ENCODE results near the gene ROR1.
"Not testable (repeated sequence)": the region's sequence is repeated elsewhere in the genome, so short reads cannot be mapped to it uniquely, and the experiment has no call there.

ROR1 gene

GRCh38 chr1:64097859-64098258 lies 324.0 kb downstream of the ROR1 start:
- no peak for ATAC-seq

DNA sequence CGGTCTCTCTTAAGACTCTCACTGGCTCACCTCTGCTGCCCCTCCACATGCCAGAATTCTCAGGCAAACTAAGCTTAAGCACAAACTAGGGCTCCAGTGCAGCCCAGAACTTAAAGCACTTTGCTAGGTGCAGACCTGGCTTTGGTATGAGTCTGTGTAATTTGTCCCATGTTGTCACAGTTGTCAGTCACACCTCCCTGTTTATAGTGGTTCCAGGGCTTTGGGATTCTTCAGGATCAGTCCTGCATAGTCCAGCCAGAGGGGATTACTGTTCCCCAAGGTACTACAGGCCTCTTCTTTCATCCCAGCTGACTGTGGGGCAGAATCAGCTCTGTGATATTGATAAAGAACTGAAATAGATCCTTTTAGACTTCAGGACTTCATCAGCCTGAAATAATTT lies 324.6 kb downstream of the ROR1 start:
- no peak overlapping the region for H3K27ac Mint-ChIP-seq
- no peaks in the 10 kb centered on the region for H3K36me3 Mint-ChIP-seq (ENCODE audit: low read depth)
- no peaks in the 10 kb centered on the region for H3K9me3 Mint-ChIP-seq
- no peak for DNase-seq
- H3K4me1 Mint-ChIP-seq: no peaks in the 10 kb centered on the region
- no peak overlapping the region for H3K4me3 Mint-ChIP-seq
- ATAC-seq: no peak
- no peaks in the 10 kb centered on the region for H3K27me3 Mint-ChIP-seq

More at GRCh38 chr1:64097859-64098258, 324.0 kb downstream of the ROR1 start:
- no peak overlapping the region for H3K4me3 Mint-ChIP-seq
- no peaks in the 10 kb centered on the region for H3K36me3 Mint-ChIP-seq (ENCODE audit: low read depth)
- no peak for DNase-seq
- no peaks in the 10 kb centered on the region for H3K9me3 Mint-ChIP-seq
- H3K4me1 Mint-ChIP-seq: no peaks in the 10 kb centered on the region
- H3K27me3 Mint-ChIP-seq: no peaks in the 10 kb centered on the region
- no peak overlapping the region for H3K27ac Mint-ChIP-seq

DNA sequence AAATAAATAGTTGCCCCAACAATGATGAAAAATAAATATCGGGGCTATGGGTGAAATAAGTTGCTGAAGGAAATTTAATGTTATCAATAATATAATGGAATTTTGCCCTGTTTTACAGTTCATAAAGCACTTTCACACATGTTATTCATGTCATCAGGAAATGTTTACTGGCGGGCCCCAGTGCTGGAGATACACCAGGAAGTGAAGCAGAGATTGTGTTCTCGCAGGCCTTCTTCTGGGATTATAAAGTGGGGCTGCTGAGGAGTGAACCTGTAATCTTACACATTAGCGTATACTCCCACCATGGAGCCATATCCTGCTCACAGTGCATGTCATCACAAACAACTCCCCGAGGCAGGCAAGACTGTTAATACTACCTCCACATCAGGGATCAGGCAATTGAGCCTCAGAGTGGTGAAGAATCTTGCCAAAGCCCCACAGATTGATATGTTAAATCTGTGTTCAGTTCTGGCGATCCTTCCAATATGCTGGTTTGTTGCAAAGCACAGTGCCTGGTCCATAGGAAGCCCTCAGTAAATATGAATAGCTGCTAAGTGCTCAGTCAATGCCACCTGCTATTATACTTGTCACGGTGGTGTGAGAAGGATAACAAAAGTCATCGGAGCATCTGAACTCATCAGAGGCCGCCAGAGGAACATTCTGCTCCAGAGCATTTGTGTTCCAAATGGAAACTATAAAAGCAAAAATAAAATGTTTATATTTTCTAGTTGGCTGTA lies 325.2 kb downstream of the ROR1 start:
- Mint-ChIP-seq H3K4me1 (no peaks in the 10 kb centered on the region), H3K36me3 (ENCODE audit: low read depth) (no peaks in the 10 kb centered on the region), H3K9me3 (no peaks in the 10 kb centered on the region), H3K27me3 (no peaks in the 10 kb centered on the region), H3K4me3 (no peak overlapping the region), H3K27ac (no peak overlapping the region)
- DNase-seq: no peak
- no peak for ATAC-seq

GRCh38 chr1:64100791-64101190 lies 327.0 kb downstream of the ROR1 start:
- Mint-ChIP-seq H3K27me3 (no peaks in the 10 kb centered on the region), H3K4me1 (no peaks in the 10 kb centered on the region), H3K4me3 (no peak overlapping the region), H3K9me3 (no peaks in the 10 kb centered on the region), H3K36me3 (ENCODE audit: low read depth) (no peaks in the 10 kb centered on the region), H3K27ac (no peak overlapping the region)
- ATAC-seq (no peak), DNase-seq (no peak)

DNA sequence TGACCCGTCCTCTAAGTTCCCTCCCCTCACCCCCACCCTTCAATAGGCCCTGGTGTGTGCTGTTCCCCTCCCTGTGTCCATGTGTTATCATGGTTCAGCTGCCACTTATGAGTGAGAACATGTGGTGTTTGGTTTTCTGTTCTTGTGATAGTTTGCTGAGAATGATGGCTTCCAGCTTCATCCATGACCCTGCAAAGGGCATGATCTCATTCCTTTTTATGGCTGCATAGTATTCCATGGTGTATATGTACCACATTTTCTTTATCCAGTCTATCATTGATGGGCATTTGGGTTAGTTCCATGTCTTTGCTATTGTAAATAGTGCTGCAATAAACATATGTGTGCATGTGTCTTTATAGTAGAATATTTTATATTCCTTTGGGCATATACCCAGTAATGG lies 330.8 kb downstream of the ROR1 start:
- ATAC-seq, H3K9me3 Mint-ChIP-seq, H3K27me3 Mint-ChIP-seq: not testable (repeated sequence)

GRCh38 chr1:64107118-64107519 lies 333.3 kb downstream of the ROR1 start:
- H3K36me3 Mint-ChIP-seq (ENCODE audit: low read depth): no peaks in the 10 kb centered on the region
- H3K9me3 Mint-ChIP-seq: no peaks in the 10 kb centered on the region
- DNase-seq (no peak), ATAC-seq (no peak)
- H3K27me3 Mint-ChIP-seq: peaks cover 2% of the 10 kb centered on the region
- no peak overlapping the region for H3K27ac Mint-ChIP-seq
- no peak overlapping the region for H3K4me3 Mint-ChIP-seq
- no peaks in the 10 kb centered on the region for H3K4me1 Mint-ChIP-seq

More for the DNA sequence above, 330.8 kb downstream of the ROR1 start:
- H3K36me3 Mint-ChIP-seq (ENCODE audit: low read depth); H3K27ac Mint-ChIP-seq; H3K4me1 Mint-ChIP-seq; H3K4me3 Mint-ChIP-seq; DNase-seq: not testable (repeated sequence)

- H3K4me3 Mint-ChIP-seq: no peak overlapping the region
- no peaks in the 10 kb centered on the region for H3K4me1 Mint-ChIP-seq
- no peaks in the 10 kb centered on the region for H3K9me3 Mint-ChIP-seq
- H3K27me3 Mint-ChIP-seq: peaks cover 2% of the 10 kb centered on the region
- ATAC-seq (no peak), DNase-seq (no peak)
- H3K27ac Mint-ChIP-seq: no peak overlapping the region
- H3K36me3 Mint-ChIP-seq (ENCODE audit: low read depth): no peaks in the 10 kb centered on the region
These were observed 333.8 kb downstream of the ROR1 start for GRCh38 chr1:64107632-64108031.

- H3K9me3 Mint-ChIP-seq: no peaks in the 10 kb centered on the region
- no peaks in the 10 kb centered on the region for H3K4me1 Mint-ChIP-seq
- no peak overlapping the region for H3K27ac Mint-ChIP-seq
- no peak for DNase-seq
- H3K27me3 Mint-ChIP-seq: peaks cover 2% of the 10 kb centered on the region
- no peak overlapping the region for H3K4me3 Mint-ChIP-seq
- ATAC-seq: no peak
- H3K36me3 Mint-ChIP-seq (ENCODE audit: low read depth): no peaks in the 10 kb centered on the region
These were observed 337.3 kb downstream of the ROR1 start for GRCh38 chr1:64110924-64111777.

DNA sequence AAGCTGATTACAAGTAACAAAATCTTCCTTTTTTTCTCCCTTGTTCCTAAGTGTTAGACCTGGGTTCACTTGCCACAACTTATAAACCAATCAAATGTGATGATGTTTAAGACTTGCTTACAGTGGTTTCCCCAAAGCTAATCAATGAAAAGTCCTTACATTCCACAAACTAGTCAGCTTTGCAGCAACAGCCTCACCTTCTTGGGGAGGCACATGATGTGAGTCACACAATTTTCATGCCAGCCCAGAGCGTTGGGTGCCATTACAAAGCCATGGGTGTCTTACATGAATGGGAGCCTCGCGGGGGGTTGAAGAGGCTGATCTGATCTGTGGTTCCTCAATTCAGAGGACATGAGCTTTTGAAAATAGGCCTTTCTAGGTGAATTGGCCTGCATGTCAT lies 338.0 kb downstream of the ROR1 start:
- H3K36me3 Mint-ChIP-seq (ENCODE audit: low read depth): no peaks in the 10 kb centered on the region
- H3K27ac Mint-ChIP-seq: no peak overlapping the region
- DNase-seq: no peak
- H3K27me3 Mint-ChIP-seq: peaks cover 2% of the 10 kb centered on the region
- no peak overlapping the region for H3K4me3 Mint-ChIP-seq
- ATAC-seq: no peak
- H3K9me3 Mint-ChIP-seq: no peaks in the 10 kb centered on the region
- no peaks in the 10 kb centered on the region for H3K4me1 Mint-ChIP-seq

DNA sequence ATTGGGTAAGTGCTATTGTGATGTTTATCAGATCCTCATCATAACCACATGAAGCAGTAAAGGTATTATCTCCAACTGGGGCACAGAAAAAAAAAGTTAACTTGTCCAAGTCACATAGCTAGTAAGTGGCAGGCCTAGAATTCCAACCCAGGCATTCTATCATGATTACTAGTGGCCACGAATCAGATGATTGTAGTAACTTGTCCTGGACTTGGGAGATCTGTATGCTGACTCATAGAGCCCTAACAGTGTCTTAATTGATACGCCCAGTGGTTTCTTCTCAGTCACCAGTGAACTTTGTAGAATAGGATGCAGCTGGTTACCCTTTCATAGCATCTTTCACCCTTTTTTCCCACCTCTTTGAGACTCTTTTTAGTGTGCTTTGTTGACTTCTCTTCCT lies 338.5 kb downstream of the ROR1 start:
- Mint-ChIP-seq H3K27ac (no peak overlapping the region), H3K4me3 (no peak overlapping the region), H3K4me1 (no peaks in the 10 kb centered on the region), H3K27me3 (peaks cover 2% of the 10 kb centered on the region), H3K9me3 (no peaks in the 10 kb centered on the region), H3K36me3 (ENCODE audit: low read depth) (no peaks in the 10 kb centered on the region)
- ATAC-seq (no peak), DNase-seq (no peak)

DNA sequence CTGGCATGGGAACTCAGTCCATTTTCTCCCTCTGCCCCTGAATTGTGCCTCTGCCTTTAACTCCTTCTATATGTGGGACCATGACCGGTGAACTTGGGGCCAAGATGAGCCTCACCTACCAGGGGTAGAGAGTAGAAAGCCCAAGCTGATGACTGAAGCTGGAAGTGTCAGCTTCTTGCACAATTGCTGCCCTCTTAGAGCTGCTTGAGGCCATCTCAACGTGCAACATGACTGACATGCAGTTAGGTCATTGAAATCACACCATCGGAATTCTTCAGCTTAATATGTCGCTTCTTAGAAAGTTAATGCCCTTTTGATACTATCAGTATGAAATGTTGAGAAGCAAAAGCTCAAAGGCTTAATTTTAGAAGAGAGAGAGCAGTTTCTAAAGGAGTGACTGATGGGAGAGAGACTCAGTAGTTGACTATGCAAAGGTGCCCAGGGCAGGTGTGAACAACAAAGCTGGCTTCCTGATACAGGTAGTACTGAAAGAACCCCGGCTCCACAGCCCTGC lies 340.3 kb downstream of the ROR1 start:
- no peaks in the 10 kb centered on the region for H3K9me3 Mint-ChIP-seq
- H3K4me1 Mint-ChIP-seq: no peaks in the 10 kb centered on the region
- no peak overlapping the region for H3K27ac Mint-ChIP-seq
- H3K4me3 Mint-ChIP-seq: no peak overlapping the region
- ATAC-seq: no peak
- no peak for DNase-seq
- peaks cover 3% of the 10 kb centered on the region for H3K27me3 Mint-ChIP-seq
- no peaks in the 10 kb centered on the region for H3K36me3 Mint-ChIP-seq (ENCODE audit: low read depth)

DNA sequence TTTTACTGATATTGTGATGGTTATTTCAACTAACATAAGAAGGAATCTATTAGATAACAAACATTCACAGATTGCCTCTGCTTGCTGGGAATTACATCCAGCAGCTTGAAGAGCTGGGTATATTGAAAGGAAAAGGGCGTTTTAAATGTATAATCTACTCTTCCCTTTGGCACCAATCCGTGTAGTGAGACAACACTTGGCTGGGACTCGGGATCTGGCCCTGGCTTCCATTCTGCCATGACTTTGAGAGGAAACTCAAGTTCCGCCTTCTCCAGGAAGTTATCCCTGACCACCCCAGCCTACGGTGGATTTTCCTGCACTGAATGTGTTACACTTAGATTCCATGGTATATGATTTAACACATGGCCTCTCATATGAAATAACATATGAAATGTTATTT lies 342.7 kb downstream of the ROR1 start:
- ATAC-seq (no peak), DNase-seq (no peak)
- Mint-ChIP-seq H3K4me3 (no peak overlapping the region), H3K27ac (no peak overlapping the region), H3K36me3 (ENCODE audit: low read depth) (no peaks in the 10 kb centered on the region), H3K9me3 (no peaks in the 10 kb centered on the region), H3K4me1 (no peaks in the 10 kb centered on the region), H3K27me3 (peaks cover 3% of the 10 kb centered on the region)

DNA sequence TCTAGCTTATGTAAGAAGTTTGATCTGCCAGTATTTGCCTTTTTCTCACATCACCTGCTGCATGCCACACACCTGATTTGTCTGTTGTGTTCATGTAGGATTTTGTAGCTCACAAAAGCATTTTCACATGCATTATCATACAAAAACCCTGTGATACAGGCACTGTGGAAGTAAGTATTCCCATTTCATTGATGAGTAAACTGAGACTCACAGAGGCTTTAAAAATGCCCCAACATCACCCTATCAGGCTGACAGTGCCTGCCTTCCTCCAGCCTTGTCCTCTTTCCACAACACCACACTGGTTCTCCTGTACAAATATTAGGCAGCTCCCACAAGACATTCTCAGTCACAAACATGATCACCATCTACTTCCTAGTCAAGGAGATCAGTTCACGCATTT lies 343.7 kb downstream of the ROR1 start:
- no peak overlapping the region for H3K27ac Mint-ChIP-seq
- H3K9me3 Mint-ChIP-seq: no peaks in the 10 kb centered on the region
- H3K4me1 Mint-ChIP-seq: no peaks in the 10 kb centered on the region
- no peaks in the 10 kb centered on the region for H3K36me3 Mint-ChIP-seq (ENCODE audit: low read depth)
- H3K27me3 Mint-ChIP-seq: peaks cover 3% of the 10 kb centered on the region
- H3K4me3 Mint-ChIP-seq: no peak overlapping the region
- DNase-seq (no peak), ATAC-seq (no peak)

DNA sequence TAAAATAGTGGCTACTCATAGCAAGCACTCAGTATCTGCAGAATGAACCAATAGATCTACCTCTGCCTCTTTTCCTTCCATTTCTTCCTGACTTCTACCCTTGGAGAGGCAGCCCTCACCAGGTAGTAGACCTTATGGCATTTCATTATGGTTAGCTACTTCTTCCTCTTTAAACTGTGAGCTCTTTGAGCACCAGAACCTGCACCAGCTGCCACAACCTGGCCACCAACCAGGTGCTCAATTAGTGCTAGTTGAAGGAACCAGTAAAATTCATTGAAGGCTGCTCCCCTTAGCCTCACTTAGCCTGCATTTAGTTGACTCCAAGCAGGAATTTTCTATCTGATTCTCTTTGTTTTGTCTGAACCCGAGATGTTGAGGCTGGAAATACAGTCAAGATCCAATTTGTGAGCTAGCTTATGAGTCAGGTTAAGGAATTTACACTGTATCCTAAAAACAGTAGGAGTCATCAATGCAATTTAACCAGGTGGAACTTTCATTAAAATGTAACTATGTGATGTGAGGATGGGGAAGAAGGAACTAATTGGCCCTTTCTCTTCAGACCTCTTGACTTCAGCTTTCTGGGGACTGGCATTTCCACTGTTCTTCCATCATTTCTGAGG lies 348.1 kb downstream of the ROR1 start:
- no peak overlapping the region for H3K27ac Mint-ChIP-seq
- H3K36me3 Mint-ChIP-seq (ENCODE audit: low read depth): no peaks in the 10 kb centered on the region
- H3K27me3 Mint-ChIP-seq: peaks cover 6% of the 10 kb centered on the region
- DNase-seq (no peak), ATAC-seq (no peak)
- no peak overlapping the region for H3K4me3 Mint-ChIP-seq
- H3K4me1 Mint-ChIP-seq: no peaks in the 10 kb centered on the region
- no peaks in the 10 kb centered on the region for H3K9me3 Mint-ChIP-seq

DNA sequence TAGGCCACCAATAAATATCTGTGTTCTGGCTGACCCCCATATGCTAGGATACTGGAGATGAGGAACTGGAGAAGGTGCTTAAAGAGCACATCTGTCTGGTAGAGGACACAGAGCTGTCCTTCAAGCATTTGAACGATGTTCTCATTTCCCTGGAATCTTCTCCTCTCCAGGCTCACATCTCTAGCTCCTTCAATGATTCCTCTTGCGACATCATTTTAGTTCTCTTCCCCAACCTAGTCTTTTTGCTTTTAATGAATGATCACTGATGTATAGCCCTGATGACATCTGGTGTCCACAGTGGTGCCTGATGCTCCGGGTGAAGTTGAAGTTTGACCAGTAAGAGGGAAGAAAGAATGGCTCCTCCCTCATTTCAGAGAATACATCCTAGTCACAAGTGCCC lies 348.8 kb downstream of the ROR1 start:
- no peaks in the 10 kb centered on the region for H3K36me3 Mint-ChIP-seq (ENCODE audit: low read depth)
- DNase-seq (no peak), ATAC-seq (no peak)
- H3K9me3 Mint-ChIP-seq: no peaks in the 10 kb centered on the region
- H3K4me3 Mint-ChIP-seq: no peak overlapping the region
- H3K27ac Mint-ChIP-seq: no peak overlapping the region
- H3K4me1 Mint-ChIP-seq: no peaks in the 10 kb centered on the region
- peaks cover 4% of the 10 kb centered on the region for H3K27me3 Mint-ChIP-seq
